NCI-H69 (cell line): ENCODE results near the gene CRTAP.
"Not testable (repeated sequence)": the region's sequence is repeated elsewhere in the genome, so short reads cannot be mapped to it uniquely, and the experiment has no call there.

Source experiments
- DNase-seq: peaks from one replicate; lab custom pipeline; 2025; lab: John Stamatoyannopoulos, UW

Gene CRTAP

DNA sequence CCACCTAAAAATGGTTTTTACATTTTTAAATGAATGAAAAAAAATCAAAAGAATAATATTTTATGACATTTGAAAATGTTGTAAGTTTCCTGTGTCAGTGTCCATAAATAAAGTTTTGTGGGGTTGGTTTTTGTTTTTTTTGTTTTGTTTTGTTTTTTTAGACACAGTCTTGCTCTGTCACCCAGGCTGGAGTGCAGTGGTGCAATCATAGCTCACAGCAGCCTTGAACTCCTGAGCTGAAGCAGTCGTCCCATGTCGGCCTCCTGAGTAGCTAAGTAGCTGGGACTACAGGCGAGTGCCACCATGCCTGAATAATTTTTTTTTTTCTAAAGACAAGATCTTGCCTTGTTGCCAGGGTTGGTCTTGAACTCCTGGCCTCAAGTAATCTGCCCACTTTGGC is 14.1 kb upstream of the CRTAP start:
- no peak for DNase-seq

DNA sequence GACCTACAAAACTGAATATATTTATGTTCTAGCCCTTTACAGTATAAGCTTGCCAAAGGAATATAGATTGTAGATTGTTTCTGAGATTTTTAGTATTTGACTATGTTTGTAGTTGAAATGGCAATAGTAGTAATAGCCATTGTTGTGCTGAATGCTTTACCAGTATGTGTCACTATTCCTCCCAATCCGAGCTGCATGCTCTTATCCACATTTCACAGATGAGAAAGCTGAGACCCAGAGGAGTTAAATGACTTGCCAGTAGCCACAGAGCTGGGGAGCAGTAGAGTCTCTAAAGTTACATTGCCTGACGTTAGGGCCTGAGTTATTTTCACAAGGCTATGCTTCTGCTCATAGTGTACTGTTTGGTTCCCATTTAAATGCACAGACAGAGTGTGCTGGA is 13.6 kb upstream of the CRTAP start:
- no peak for DNase-seq

DNA sequence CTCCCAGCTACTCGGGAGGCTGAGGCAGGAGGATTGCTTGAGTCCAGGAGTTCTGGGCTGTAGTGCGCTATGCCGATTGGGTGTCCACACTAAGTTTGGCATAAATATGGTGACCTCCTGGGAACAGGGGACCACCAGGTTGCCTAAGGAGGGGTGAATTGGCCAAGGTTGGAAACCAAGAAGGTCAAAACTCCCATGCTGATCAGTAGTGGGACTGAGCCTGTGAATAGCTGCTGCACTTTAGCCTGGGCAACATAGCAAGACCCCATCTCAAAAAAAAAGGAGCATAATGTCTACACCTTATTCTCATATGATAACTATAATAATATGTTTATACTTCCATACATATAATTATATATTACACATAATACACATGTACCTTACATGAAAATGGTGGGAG is 10.8 kb upstream of the CRTAP start:
- DNase-seq, result no peak

DNA sequence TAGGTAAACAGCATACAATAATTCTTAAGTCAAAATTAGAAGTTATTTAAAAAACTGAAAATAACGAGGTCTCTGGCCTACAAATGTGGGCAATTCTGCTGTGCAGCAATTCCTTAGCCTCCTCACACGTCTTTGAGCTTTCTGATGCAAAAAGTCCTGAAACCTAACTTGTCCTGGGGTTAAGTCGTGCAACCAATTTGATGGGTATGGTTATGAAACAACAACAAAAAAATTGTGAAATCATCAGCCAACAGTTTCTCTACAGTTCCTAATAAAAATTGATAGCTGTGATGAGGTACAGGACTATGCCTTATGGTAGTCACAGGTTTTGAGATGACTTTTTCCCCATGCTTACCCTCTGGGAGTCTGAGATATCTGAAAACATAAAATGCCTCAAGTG is 10.3 kb upstream of the CRTAP start:
- no peak for DNase-seq

DNA sequence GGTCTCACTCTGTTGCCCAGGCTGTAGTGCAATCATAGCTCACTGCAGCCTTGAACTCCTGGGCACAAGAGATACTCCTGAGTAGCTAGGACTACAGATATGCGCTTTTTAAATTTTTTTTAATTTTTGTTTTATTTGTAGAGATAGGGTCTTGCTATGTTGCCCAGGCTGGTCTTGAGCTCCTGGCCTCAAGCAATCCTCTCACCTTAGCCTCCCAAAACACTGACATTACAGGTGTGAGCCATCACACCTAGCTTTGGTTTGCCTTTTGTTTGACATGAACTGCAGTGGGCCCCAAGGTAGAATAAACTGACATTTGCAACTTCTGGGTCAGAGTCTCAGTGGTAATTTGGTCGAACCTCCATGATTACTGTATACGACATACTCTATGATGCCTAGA is 9.0 kb upstream of the CRTAP start:
- DNase-seq, result no peak

DNA sequence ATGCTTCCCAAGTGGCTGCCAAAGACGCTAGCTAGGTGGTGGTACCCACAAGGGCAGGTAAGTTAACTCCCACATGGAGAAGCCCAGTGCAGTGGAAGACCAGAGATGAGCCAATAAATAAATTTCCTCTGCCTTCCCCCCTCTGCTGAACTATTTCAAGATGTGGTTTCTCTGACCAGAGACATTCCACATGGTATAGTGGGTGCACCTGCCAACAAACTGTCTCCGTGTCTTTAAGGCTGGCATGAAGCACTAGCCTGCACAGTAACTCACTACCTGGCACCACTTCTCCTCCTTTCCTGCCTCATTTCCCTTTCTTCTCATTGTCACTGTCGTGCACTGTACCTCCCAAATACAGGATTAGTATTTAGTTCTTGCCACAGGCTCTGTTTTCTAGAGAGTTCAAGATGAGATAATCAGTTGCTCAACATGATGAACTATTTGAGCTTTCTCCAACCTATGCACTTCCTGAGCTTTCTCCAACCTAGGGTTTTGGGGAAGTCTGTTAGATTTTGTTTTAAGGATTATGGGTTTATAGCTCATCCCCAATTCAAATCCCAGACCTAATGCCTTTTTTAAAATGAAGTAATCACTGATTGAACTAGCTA is 8.4 kb upstream of the CRTAP start:
- DNase-seq, result no peak

DNA sequence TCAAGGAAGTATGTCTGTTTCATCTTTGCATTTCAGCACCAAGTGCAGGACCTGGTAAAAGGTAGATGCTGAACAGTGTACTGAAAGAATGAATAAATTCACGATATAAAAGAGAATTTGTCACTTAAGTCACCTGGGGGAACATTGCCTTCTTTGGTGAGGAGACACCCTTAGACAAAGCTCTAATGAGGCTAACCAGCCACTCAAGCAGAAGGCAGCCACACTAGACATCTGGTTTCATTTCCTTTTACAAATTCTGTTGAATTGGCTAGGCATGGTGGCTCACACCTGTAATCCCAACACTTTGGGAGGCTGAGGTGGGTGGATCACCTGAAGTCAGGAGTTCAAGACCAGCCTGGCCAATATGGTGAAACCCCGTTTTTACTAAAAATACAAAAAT is 7.0 kb upstream of the CRTAP start:
- DNase-seq, result not testable (repeated sequence)

DNA sequence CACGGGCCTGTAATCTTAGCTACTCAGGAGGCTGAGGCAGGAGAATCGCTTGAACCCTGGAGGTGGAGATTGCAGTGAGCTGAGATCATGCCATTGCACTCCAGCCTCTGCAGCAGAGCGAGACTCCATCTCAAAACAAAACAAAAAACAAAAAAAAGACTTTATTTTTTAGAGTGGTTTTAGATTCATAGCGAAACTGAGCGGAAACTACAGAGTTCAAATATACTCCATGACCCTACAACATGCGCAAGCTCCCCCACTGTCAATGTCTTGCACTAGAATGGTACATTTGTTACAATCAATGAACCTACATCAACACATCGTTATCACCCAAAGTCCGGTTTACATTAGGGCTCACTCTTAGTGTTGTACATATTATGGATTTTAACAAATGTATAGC is 2.2 kb upstream of the CRTAP start:
- DNase-seq, result no peak

DNA sequence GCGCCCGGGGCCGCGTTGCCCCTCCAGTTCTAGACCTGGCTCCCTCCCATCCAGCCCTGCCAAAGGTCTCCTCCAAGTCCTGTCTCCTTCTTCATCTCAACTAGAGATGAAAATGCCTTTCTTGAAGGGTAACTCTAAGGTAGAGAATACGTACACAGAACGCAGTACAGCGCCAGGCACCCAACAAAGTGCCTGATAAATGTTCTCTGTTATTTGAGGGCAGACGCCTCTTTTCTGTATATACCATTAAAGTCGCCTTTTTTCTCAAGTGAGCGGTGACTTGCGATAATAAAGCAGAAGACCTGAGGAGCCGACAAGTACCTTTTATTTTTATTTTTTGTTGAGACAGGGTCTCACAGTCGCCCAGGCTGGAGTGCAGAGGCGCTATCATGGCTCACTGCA is 809 bp downstream of the CRTAP start:
- DNase-seq, result no peak

DNA sequence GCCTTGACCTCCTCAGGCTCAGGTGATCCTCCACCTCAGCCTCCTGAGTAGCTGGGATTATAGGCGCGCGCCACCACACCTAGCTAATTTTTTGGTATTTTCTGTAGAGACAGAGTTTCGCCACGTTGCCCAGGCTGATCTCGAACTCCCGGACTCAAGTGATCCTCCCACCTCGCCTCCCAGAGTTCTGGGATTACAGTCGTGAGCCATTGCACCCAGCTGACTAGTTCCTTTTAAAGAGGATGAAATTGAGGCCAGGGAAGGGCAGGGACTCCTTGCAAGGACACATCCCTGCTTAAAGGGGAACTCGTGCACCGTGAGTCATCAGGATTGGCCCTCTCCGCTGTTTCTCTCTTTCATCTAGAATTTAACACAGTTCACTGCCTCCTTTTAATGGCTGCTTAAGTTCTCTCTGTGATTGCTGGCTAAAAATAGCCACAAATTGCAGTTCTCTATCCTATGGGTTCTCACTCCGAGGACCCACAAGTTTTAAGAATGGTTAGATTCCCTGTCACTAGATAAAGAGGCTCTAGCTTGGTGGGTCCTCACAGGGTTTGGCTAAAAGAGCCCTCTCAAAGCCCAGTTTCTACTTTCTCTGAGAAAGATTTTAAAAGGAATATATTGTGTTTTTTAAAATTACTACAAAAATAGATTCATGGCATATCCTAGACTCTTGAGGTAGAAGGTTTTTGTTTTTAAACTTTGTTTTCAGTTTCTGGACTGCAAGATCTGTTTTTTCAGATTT is 1.4 kb downstream of the CRTAP start:
- DNase-seq, result peak; percentile 59

DNA sequence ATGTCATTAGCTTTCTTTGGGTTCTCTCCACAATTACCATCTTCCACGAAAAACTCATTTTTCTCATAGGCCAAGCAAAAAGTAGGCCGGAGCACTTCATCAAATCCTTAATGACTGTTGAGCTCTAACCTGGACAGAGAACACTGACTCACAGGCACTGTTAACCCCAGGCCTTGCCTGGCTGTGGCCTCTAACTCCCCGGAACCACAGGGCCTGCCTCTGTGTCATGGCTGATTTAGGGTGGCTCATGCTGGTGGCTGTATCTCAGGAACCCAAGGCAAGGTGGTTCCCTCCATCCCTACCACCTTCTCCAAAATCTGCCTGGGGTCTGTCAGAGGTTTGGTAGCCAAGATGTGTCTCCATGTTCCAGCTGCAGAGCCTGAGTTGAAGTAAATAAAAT is 3.6 kb downstream of the CRTAP start:
- DNase-seq, result no peak

DNA sequence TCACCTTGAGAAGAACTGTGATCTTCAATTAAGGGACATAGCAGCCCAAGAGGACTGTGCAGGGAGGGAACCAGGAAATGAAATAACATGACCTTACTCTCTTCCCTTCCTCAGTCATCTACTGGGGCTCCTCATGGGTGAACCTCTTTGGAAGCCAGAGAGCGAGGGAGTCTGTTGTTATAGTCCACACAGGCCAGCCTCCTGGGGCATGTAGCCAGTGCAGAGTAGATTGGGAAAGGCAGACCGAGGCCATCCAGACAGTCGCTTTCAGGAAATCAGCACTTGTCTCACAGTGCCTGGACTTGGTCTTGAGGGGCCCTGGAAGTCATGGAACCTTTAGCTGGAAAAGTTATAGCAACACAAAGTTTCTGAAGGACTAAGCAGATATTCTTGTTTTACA is 6.1 kb downstream of the CRTAP start:
- DNase-seq, result no peak

DNA sequence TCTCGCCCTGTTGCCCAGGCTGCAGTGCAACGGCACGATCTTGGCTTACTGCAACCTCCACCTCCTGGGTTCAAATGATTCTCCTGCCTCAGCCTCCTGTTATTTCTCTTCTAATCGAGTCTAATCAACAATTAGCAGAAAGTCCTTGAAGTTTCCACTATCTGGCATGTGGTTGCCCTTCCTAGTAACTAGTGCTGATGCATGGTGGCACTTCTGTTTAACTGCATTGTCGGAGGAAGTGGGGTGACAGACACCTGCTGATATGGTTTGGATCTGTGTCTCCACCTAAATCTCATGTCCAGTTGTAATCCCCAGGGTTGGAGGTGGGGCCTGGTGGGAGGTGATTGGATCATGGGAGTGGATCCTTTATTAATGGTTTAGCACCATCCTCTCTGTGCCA is 9.2 kb downstream of the CRTAP start:
- DNase-seq, result no peak

DNA sequence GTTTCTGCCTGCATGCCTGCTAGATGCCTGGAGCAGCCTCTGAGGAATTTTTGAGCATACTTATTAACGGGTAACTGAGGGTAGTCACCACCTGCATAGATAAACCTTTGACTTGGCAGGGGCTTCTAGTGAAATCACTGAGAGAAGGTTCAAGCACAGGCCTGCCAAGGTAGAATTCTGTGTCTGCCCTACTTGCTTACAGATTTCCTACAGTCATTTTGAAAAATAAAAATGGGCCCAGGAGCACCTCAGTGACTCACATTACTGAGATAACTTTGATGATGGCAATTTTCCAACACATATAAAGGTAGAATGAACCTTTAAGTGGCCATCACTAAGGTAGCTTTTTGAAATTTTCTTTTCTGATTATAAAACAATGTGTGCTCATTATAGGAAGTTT is 10.8 kb downstream of the CRTAP start:
- no peak for DNase-seq

DNA sequence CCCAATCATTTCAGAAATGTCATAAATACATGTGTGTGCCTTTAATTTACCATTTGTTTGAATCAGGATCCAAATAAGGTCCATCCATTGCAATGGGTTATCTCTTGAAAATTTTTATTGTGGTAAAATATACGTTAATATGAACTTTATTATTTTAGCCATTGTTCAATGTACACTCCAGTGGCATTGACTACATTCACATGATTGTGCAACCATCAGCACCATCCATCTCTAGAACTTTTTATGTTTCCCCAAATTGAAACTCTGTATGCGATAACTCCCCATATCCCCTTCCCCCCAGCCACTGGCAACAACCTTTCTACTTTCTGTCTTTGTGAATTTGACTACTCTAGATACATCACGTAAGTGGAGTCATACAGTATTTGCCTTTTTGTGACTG is 12.0 kb downstream of the CRTAP start:
- no peak for DNase-seq

DNA sequence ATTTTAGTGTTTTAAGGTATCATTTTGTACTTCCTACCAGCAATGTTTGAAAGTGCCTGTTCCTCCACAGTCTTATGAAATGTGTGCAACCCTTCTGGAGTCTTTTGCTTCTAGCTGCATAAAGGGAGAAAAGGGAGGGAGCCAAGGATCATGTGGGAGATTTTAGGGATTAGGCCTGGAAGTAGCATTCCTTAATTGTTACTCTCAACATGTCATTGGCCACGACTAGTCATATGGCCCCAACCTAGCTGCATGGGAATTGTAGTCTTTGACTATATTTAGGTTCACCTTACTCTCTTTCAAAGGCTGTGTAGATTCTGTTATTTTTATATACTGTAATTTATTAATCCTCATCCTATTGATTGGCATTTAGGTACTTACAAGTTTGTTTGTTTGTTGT is 14.9 kb downstream of the CRTAP start:
- DNase-seq, result no peak

DNA sequence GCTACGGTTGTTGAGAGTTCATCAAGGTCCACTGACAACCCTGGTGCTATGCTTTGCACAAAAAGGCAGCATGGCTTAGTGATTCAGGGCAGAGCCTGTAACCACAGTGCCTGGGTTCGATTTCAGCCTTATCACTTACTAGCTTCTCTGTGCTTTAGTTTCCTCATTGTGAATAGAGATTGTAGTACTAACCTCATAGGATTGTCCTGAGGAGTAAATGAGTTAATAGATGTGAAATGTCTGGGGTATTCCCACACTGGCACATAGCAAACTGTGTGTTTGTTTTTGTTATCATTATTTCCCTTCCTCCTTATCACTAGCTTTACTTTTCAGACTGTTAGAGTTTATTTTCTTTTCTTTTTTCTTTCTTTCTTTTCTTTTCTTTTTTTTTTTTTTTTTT is 16.3 kb downstream of the CRTAP start:
- no peak for DNase-seq

DNA sequence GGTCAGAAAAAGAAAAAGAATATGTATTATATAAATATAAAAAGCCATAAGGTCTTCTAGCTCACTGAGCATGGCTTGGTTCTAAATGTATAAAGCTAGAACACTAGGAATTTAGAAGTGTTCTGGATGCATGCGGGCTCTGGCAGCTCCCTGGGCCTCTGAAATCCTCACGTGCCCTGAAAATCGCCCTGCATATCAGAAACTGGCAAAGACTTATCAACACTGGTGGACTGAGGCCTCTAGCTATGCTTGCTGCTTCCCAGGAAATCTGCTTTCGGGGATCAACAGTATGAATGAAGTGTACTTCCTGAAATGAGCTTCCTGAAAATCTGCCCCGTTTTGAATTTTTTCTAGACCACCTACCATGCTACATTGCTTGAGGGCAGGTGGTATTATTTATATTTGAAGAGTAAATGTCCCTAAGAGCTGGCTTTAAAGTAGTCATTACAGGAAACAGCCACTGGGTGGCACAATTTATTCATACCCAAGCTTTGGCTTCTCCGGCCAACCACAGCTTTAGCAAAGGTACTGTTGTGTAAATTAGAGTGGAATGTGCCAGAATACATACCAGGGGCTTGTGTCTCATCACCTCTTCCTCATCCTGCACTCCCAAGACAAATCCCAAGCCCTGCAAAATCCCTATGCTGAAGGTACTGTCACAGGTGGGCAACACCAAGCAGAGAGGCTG is 17.7 kb downstream of the CRTAP start:
- peak; percentile 66 for DNase-seq

DNA sequence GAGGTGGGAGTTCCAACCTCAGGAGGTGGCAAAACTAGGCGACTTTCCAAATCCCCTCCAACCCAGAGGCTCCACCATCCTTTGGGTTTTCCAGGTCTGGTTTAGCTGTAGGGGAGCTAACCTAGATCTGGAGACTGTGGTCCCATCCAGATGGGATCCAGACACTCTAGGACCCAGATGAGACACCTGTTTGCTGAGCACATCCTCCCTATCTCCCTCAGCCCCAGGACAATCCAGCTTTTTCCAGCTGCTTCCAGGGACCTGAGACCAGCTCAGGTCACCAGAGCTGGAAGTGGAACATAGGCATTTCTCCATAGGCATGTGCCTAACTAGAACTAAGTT is 18.2 kb downstream of the CRTAP start:
- DNase-seq, result no peak

DNA sequence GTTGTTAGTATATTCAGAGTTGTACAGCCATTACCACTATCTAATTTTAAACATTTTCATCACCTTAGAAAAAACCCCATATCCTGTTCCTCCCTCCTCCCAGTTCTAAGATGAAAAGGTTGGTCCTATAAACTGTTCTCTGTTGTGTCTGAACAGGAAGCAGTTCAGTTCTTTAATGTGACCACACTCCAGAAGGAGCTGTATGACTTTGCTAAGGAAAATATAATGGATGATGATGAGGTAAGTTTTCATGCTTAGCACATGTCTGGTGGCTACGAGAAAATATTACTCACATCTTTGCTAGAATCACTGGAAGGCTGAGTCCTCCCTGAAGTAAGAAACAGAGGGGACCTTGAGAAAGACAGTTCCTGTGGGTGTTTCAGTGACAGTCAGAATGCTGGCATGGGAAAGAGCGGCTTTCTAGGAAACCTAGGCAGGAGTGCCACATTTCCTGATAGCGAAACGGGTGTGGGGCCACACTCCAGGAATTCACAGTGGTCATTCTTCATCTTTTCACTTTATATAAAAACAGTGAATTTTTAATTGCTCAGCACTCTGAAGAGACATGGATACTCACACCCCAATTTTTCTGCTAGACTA is 20.3 kb downstream of the CRTAP start:
- no peak for DNase-seq

DNA sequence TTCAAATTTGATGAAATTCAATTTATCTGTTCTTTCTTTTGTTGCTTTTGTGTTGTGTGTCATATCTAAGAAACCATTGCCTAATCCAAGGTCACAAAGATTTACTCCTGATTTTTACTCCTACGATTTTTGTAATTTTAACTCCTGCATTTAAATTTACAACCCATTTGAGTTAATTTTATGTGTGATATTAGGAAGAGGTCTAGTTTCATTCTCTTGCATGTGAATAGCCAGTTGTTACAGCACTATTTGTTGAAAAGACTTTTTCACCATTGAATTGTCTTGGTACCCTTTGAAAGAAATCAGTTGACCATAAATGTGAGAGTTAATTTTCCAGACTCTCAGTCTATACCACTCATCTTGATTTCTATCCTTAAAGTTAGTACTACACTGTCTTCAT is 23.9 kb downstream of the CRTAP start:
- DNase-seq, result no peak

DNA sequence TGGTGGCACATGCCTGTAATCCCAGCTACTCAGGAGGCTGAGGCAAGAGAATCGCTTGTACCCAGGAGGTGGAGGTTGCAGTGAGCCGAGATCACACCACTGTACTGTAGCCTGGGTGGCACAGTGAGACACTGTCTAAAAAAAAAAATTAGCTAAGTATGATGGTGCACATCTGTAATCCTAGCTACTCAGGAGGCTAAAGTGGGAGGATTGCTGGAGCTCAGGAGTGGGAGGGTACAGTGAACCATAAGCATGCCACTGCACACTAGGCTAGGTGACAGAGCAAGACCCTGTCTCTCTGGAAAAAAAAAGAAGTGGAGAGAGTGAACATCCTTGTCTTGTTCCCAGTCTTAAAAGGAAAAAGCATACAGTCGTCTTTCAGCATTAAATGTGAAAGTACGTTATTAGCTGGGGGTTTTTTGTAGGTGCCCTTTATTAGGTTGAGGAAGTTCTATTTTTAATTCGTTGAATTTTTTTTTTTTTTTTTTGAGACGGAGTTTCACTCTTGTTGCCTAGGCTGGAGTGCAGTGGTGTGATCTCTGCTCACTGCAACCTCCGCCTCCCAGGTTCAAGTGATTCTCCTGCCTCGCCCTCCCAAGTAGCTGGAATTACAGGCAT is 25.3 kb downstream of the CRTAP start:
- not testable (repeated sequence) for DNase-seq

DNA sequence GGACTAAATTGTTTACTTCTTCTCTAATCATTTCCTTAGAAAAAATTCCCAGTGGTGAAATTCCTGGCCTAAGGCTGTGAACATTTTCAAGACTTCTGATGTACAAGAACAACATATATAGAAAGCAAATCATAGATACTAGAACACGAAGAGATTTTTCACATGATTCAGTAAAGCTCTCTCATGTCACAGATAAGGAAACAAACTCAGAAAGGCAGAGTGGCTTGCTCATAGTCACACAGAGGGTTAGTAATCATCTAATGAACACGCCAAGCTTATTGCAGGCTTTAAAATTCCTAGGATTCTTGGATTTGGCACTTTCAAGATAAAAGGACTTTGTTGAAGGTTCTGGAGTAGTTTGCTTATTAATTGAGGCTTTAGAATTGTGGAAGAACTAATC is 26.2 kb downstream of the CRTAP start:
- no peak for DNase-seq
